Liver (tissue), 9 donors: ENCODE results near the gene MAPK4. TPM values are rescaled to one million over a fixed set of nuclear protein-coding genes. Genes with fewer than 3 reads are reported as not detected.

Experiments
- DNase-seq: peaks from one replicate; pipeline ENCODE4 v3.0.0-alpha.2; 2017; ENCODE audit warnings: low spot score
- H3K27ac ChIP-seq, 2 donors: one replicate each; pipeline ENCODE4 v1.7.0; 2013; ENCODE audit warnings: inconsistent platforms in 2 of 2, low read length in 2 of 2, control low read depth in 1 of 2, low read depth in 1 of 2, mild to moderate bottlenecking in 1 of 2
- H3K27me3 ChIP-seq, 4 donors: one replicate each; pipeline versions ENCODE4 v1.6.1 to v1.7.0; 2013; ENCODE audit warnings: low read length in 3 of 4, inconsistent platforms in 1 of 4, mild to moderate bottlenecking in 1 of 4, moderate library complexity in 1 of 4; ENCODE audit not compliant: control insufficient read depth in 4 of 4, insufficient read depth in 4 of 4
- H3K36me3 ChIP-seq, 4 donors: one replicate each; pipeline versions ENCODE4 v1.6.1 to v1.7.0; 2013; ENCODE audit warnings: low read length in 3 of 4, mild to moderate bottlenecking in 3 of 4, low read depth in 1 of 4, moderate library complexity in 1 of 4; ENCODE audit not compliant: control insufficient read depth in 4 of 4, insufficient read depth in 3 of 4
- H3K4me1 ChIP-seq, 4 donors: one replicate each; pipeline versions ENCODE4 v1.6.1 to v1.7.0; 2013; ENCODE audit warnings: low read length in 3 of 4, mild to moderate bottlenecking in 3 of 4, moderate library complexity in 1 of 4; ENCODE audit not compliant: control insufficient read depth in 4 of 4, insufficient read depth in 4 of 4
- H3K4me3 ChIP-seq, 3 donors: one replicate each; pipeline versions ENCODE4 v1.6.1 to v1.7.0; 2013; ENCODE audit warnings: low read length in 3 of 3, control low read depth in 1 of 3, low read depth in 1 of 3, mild to moderate bottlenecking in 1 of 3
- H3K9ac ChIP-seq, 2 donors: one replicate each; pipeline ENCODE4 v1.7.0; 2013; ENCODE audit warnings: low read length in 2 of 2, mild to moderate bottlenecking in 2 of 2, moderate library complexity in 2 of 2, control low read depth in 1 of 2, low read depth in 1 of 2
- H3K9me3 ChIP-seq, 4 donors: one replicate each; pipeline versions ENCODE4 v1.6.1 to v1.7.0; 2013; ENCODE audit warnings: low read length in 3 of 4; ENCODE audit not compliant: control insufficient read depth in 4 of 4
- CTCF ChIP-seq: fragments of 150-350 bp; IDR thresholded peaks from 2 replicates; pipeline ENCODE4 v1.5.1; 2017; ENCODE audit warnings: improper control_type of control experiment, low read depth, low read length; ENCODE audit not compliant: missing input control
- EGR1 ChIP-seq, 2 donors: IDR thresholded peaks; 2 replicates each; pipeline ENCODE4 v1.6.1; 2016 to 2018; ENCODE audit warnings: antibody characterized with exemption in 2 of 2, low read depth in 2 of 2
- FOXA1 ChIP-seq: IDR thresholded peaks from 2 replicates; pipeline ENCODE4 v1.6.1; 2016; ENCODE audit warnings: antibody characterized with exemption
- FOXA2 ChIP-seq: IDR thresholded peaks from 2 replicates; pipeline ENCODE4 v1.6.1; 2016; ENCODE audit warnings: antibody characterized with exemption
- GABPA ChIP-seq, 2 donors: IDR thresholded peaks in 1 of 2; conservative IDR thresholded peaks in 1 of 2; 2 replicates each; pipeline ENCODE4 v1.6.1; 2016; ENCODE audit warnings: antibody characterized with exemption in 2 of 2, mild to moderate bottlenecking in 1 of 2, moderate library complexity in 1 of 2
- HNF4A ChIP-seq, 2 donors: conservative IDR thresholded peaks; 2 replicates each; pipeline ENCODE4 v1.6.1; 2016; ENCODE audit warnings: antibody characterized with exemption in 2 of 2, mild to moderate bottlenecking in 2 of 2
- HNF4G ChIP-seq: IDR thresholded peaks from 2 replicates; pipeline ENCODE4 v1.6.1; 2016; ENCODE audit warnings: antibody characterized with exemption
- MAX ChIP-seq: IDR thresholded peaks from 2 replicates; pipeline ENCODE4 v1.6.1; 2016; ENCODE audit warnings: antibody characterized with exemption
- NR2F2 ChIP-seq: IDR thresholded peaks from 2 replicates; pipeline ENCODE4 v1.6.1; 2016; ENCODE audit warnings: antibody characterized with exemption
- RAD21 ChIP-seq, 2 donors: IDR thresholded peaks; 2 replicates each; pipeline ENCODE4 v1.6.1; 2016; ENCODE audit warnings: antibody characterized with exemption in 2 of 2, mild to moderate bottlenecking in 2 of 2
- REST ChIP-seq: IDR thresholded peaks from 2 replicates; pipeline ENCODE4 v1.6.1; 2016; ENCODE audit warnings: antibody characterized with exemption, mild to moderate bottlenecking
- RXRA ChIP-seq, 2 donors: IDR thresholded peaks; 2 replicates each; pipeline ENCODE4 v1.6.1; 2017 to 2018; ENCODE audit warnings: antibody characterized with exemption in 2 of 2, mild to moderate bottlenecking in 1 of 2
- SP1 ChIP-seq: IDR thresholded peaks from 2 replicates; pipeline ENCODE4 v1.6.1; 2018; ENCODE audit warnings: antibody characterized with exemption, mild to moderate bottlenecking
- TAF1 ChIP-seq: conservative IDR thresholded peaks from 2 replicates; pipeline ENCODE4 v1.6.1; 2016; ENCODE audit warnings: antibody characterized with exemption, mild to moderate bottlenecking
- YY1 ChIP-seq: IDR thresholded peaks from 2 replicates; pipeline ENCODE4 v1.6.1; 2016; ENCODE audit warnings: antibody characterized with exemption, mild to moderate bottlenecking
- WGBS: extraction: QIAGEN DNeasy Blood & Tissue Kit; methylation state at CpG from one replicate; pipeline ENCODE4 v1.1.7; 2013; 5-methylcytosine and 5-hydroxymethylcytosine counted together
- polyA plus RNA-seq, 2 donors: library from polyadenylated mRNA; stranded (reverse) in 1 of 2; unstranded in 1 of 2; fragments of 200-250 nt in 1 of 2; fragments of >200 nt in 1 of 2; fragmentation: Nextera tagmentation in 1 of 2; extraction: Ambion mirVana in 1 of 2; gene quantifications; one replicate each; pipeline versions ENCODE4 v1.2.1 to v1.2.3, GENCODE V29; 2013 to 2015
- total RNA-seq, 2 donors: library from RNA; depleted of rRNA; stranded (reverse); fragments of >200 nt; gene quantifications; one replicate each; pipeline ENCODE4 v1.2.3, GENCODE V29; 2014
- donor health status: healthy.
- donor health status: healthy.
- donor health status: healthy.
- donor health status: healthy.
- donor health status: healthy.

MAPK4 gene
- total and polyA plus RNA-seq, 4 donors = under 0.01 to 4.9 (median 1.5) TPM

GRCh38 chr18:50654211-50654610 lies 94.3 kb downstream of the MAPK4 start:
- no peaks in the 10 kb centered on the region for H3K9me3 ChIP-seq
- no peak overlapping the region for H3K9ac ChIP-seq
- H3K36me3 ChIP-seq = no peaks in the 10 kb centered on the region
- TF ChIP-seq REST (no peak), RXRA (IDR thresholded peaks at IDR 0.05) (no peak), HNF4G (no peak), MAX (no peak)
- peaks cover 1 to 15% (median 11%) of the 10 kb centered on the region in 4 donors for H3K4me1 ChIP-seq
- H3K27me3 ChIP-seq = no peaks in the 10 kb centered on the region
- WGBS = 78% methylated on average over 2 of the region's 2 CpGs
- H3K4me3 ChIP-seq = no peak overlapping the region
- no peak overlapping the region for H3K27ac ChIP-seq
- no peak for DNase-seq

GRCh38 chr18:50654658-50655550 lies 95.0 kb downstream of the MAPK4 start:
- Histone ChIP-seq H3K9ac (no peak overlapping the region), H3K4me3 (no peak overlapping the region), H3K27me3 (no peaks in the 10 kb centered on the region), H3K27ac (no peak overlapping the region), H3K36me3 (no peaks in the 10 kb centered on the region), H3K4me1 (peaks cover 1 to 15% (median 11%) of the 10 kb centered on the region in 4 donors), H3K9me3 (no peaks in the 10 kb centered on the region)
- 43% methylated on average over 17 of the region's 17 CpGs for WGBS
- DNase-seq = no peak
- TF ChIP-seq HNF4G (no peak), HNF4A (conservative IDR thresholded peaks at IDR 0.05) (peak in 1 of 2 donors; percentile 34)

GRCh38 chr18:50656396-50656795 lies 96.5 kb downstream of the MAPK4 start:
- Histone ChIP-seq H3K27ac (no peak overlapping the region), H3K4me3 (no peak overlapping the region), H3K4me1 (peaks cover 1 to 15% (median 11%) of the 10 kb centered on the region in 4 donors), H3K9me3 (no peaks in the 10 kb centered on the region), H3K27me3 (no peaks in the 10 kb centered on the region), H3K9ac (no peak overlapping the region), H3K36me3 (no peaks in the 10 kb centered on the region)
- DNase-seq = no peak
- 95% methylated on average over 2 of the region's 2 CpGs for WGBS
- no peak for TF ChIP-seq SP1
- TF ChIP-seq FOXA2 = no peak
- no peak for TF ChIP-seq RAD21 (IDR thresholded peaks at IDR 0.05)
- TF ChIP-seq FOXA1 = no peak
- no peak for TF ChIP-seq NR2F2
- TF ChIP-seq HNF4A (conservative IDR thresholded peaks at IDR 0.05) = no peak
- TF ChIP-seq MAX = no peak
- TF ChIP-seq REST = no peak
- TF ChIP-seq TAF1 = no peak
- TF ChIP-seq RXRA (IDR thresholded peaks at IDR 0.05) = no peak
- TF ChIP-seq CTCF = no peak
- TF ChIP-seq GABPA (IDR thresholded peaks at IDR 0.05 in 1 of 2, conservative IDR thresholded peaks at IDR 0.05 in 1 of 2) = no peak
- no peak for TF ChIP-seq EGR1 (IDR thresholded peaks at IDR 0.05; ENCODE audit: low read depth in 2 of 2)
- no peak for TF ChIP-seq YY1
